Upper lobe of right lung (tissue), 1 donor: Measurements from ENCODE around the gene PERM1. TPM values are rescaled to one million over a fixed set of nuclear protein-coding genes. Genes with fewer than 3 reads are reported as not detected.

Source experiments
- ATAC-seq: fragments of 200-7000 bp; cut with Tn5 transposase; one replicate; pipeline ENCODE4 v1.9.1; 2020; ENCODE audit warnings: mild to moderate bottlenecking, moderate library complexity
- DNase-seq: peaks from one replicate; pipeline ENCODE4 v3.0.0-alpha.2; 2020
- H3K27ac ChIP-seq: fragments of 200-600 bp; one replicate; pipeline ENCODE4 v1.8.0; 2022
- H3K27me3 ChIP-seq: fragments of 200-600 bp; one replicate; pipeline ENCODE4 v1.8.0; 2022; ENCODE audit warnings: mild to moderate bottlenecking
- H3K36me3 ChIP-seq: fragments of 200-600 bp; one replicate; pipeline ENCODE4 v1.8.0; 2022
- H3K4me1 ChIP-seq: fragments of 200-600 bp; one replicate; pipeline ENCODE4 v1.8.0; 2022
- H3K4me3 ChIP-seq: fragments of 200-600 bp; one replicate; pipeline ENCODE4 v1.8.0; 2022; ENCODE audit warnings: mild to moderate bottlenecking
- H3K9me3 ChIP-seq: fragments of 200-600 bp; one replicate; pipeline ENCODE4 v1.8.0; 2022
- CTCF ChIP-seq: fragments of 200-600 bp; IDR thresholded peaks from one replicate; pipeline ENCODE4 v1.8.0; 2022; ENCODE audit warnings: antibody characterized with exemption
- intact Hi-C: fragments of 100-400 bp; cut with DNase I; formaldehyde crosslinking; loops from one replicate; pipeline ENCODE4 v1.11.0; 2022
- total RNA-seq: library from RNA; stranded (reverse); fragmentation: NEBNext Ultra II Directional; extraction: Animal tissue kit (Norgen Biotek cat#: 25700); gene quantifications from one replicate; pipeline ENCODE4 v1.2.1, GENCODE V29; 2021
- donor health status: DM: no; HTN: yes; CAD: no; lungs with severe emphysema.

PERM1 gene
- total RNA-seq, 1 donor from 2014 or later = 0.35 TPM

- DNase-seq (peak; percentile 85), ATAC-seq (peak; percentile 79)
- Histone ChIP-seq H3K27me3 (peaks cover 37% of the 10 kb centered on the region), H3K9me3 (no peaks in the 10 kb centered on the region), H3K27ac (no peak overlapping the region), H3K36me3 (no peaks in the 10 kb centered on the region), H3K4me3 (no peak overlapping the region), H3K4me1 (no peaks in the 10 kb centered on the region)
- intact Hi-C loops = no loop called here
- TF ChIP-seq CTCF = no peak
Measured at GRCh38 chr1:932776-933602, 48.9 kb downstream of the PERM1 start.

GRCh38 chr1:932173-932510, 49.8 kb downstream of the PERM1 start:
- intact Hi-C loops = no loop called here
- Histone ChIP-seq H3K27me3 (peaks cover 36% of the 10 kb centered on the region), H3K27ac (no peak overlapping the region), H3K4me1 (no peaks in the 10 kb centered on the region), H3K4me3 (no peak overlapping the region), H3K9me3 (no peaks in the 10 kb centered on the region), H3K36me3 (no peaks in the 10 kb centered on the region)
- DNase-seq = no peak
- ATAC-seq = no peak
- no peak for TF ChIP-seq CTCF

GRCh38 chr1:931380-932172, 50.3 kb downstream of the PERM1 start:
- H3K9me3 ChIP-seq = no peaks in the 10 kb centered on the region
- DNase-seq (no peak), ATAC-seq (no peak)
- intact Hi-C loops = no loop called here
- TF ChIP-seq CTCF = no peak
- H3K4me1 ChIP-seq = no peaks in the 10 kb centered on the region
- no peak overlapping the region for H3K27ac ChIP-seq
- no peak overlapping the region for H3K4me3 ChIP-seq
- H3K27me3 ChIP-seq = peaks cover 36% of the 10 kb centered on the region
- no peaks in the 10 kb centered on the region for H3K36me3 ChIP-seq

GRCh38 chr1:930633-931138, 51.2 kb downstream of the PERM1 start:
- TF ChIP-seq CTCF = no peak

GRCh38 chr1:929712-930632, 51.9 kb downstream of the PERM1 start:
- H3K4me1 ChIP-seq = peaks cover 8% of the 10 kb centered on the region
- TF ChIP-seq CTCF = no peak
- intact Hi-C loops = no loop called here
- no peaks in the 10 kb centered on the region for H3K9me3 ChIP-seq
- H3K4me3 ChIP-seq = no peak overlapping the region
- H3K36me3 ChIP-seq = no peaks in the 10 kb centered on the region
- peaks cover 35% of the 10 kb centered on the region for H3K27me3 ChIP-seq
- H3K27ac ChIP-seq = no peak overlapping the region
- DNase-seq (no peak), ATAC-seq (no peak)

More at GRCh38 chr1:930633-931138, 51.2 kb downstream of the PERM1 start:
- Histone ChIP-seq H3K9me3 (no peaks in the 10 kb centered on the region), H3K27me3 (peaks cover 36% of the 10 kb centered on the region), H3K36me3 (no peaks in the 10 kb centered on the region), H3K4me1 (peaks cover 3% of the 10 kb centered on the region), H3K4me3 (no peak overlapping the region), H3K27ac (no peak overlapping the region)
- DNase-seq = no peak
- ATAC-seq = no peak
- intact Hi-C loops = no loop called here
